Endodermal cell (in vitro differentiated cells): ENCODE results near the gene MAP2K5. TPM values are rescaled to one million over a fixed set of nuclear protein-coding genes. Genes with fewer than 3 reads are reported as not detected.

Source experiments
- DNase-seq: peaks from one replicate; pipeline ENCODE4 v3.0.0-alpha.2; 2017
- H3K27ac ChIP-seq: 2 replicates; pipeline ENCODE4 v1.5.1; 2013; ENCODE audit warnings: mild to moderate bottlenecking, low read depth, low read length, moderate library complexity
- H3K27me3 ChIP-seq: 2 replicates; pipeline ENCODE4 v1.6.1; 2013; ENCODE audit warnings: mild to moderate bottlenecking, low read length, moderate library complexity; ENCODE audit not compliant: insufficient read depth, control insufficient read depth, poor library complexity, severe bottlenecking
- H3K36me3 ChIP-seq: 2 replicates; pipeline ENCODE4 v1.7.0; 2013; ENCODE audit warnings: mild to moderate bottlenecking, low read length, moderate library complexity; ENCODE audit not compliant: control insufficient read depth, insufficient read depth
- H3K4me1 ChIP-seq: one replicate; pipeline ENCODE4 v1.7.0; 2013; ENCODE audit warnings: low read length; ENCODE audit not compliant: control insufficient read depth, insufficient read depth
- H3K4me3 ChIP-seq: 2 replicates; pipeline ENCODE4 v1.5.1; 2013; ENCODE audit warnings: mild to moderate bottlenecking, low read length, moderate library complexity
- H3K9ac ChIP-seq: 2 replicates; pipeline ENCODE4 v1.6.1; 2013; ENCODE audit warnings: mild to moderate bottlenecking, low read length, moderate library complexity; ENCODE audit not compliant: poor library complexity, severe bottlenecking; ENCODE audit errors: extremely low read depth
- H3K9me3 ChIP-seq: 2 replicates; pipeline ENCODE4 v1.6.1; 2013; ENCODE audit warnings: mild to moderate bottlenecking, low read length, moderate library complexity; ENCODE audit not compliant: control insufficient read depth
- H3K27ac Mint-ChIP-seq: 2 replicates; pipeline ENCODE4 v1.8.0; 2020; ENCODE audit warnings: mixed read lengths
- H3K27me3 Mint-ChIP-seq: 2 replicates; pipeline ENCODE4 v1.8.0; 2021; ENCODE audit warnings: mild to moderate bottlenecking, mixed read lengths; ENCODE audit not compliant: insufficient read depth
- H3K36me3 Mint-ChIP-seq: 2 replicates; pipeline ENCODE4 v1.8.0; 2020; ENCODE audit warnings: low read depth, mixed read lengths
- H3K4me1 Mint-ChIP-seq: 2 replicates; pipeline ENCODE4 v1.8.0; 2020; ENCODE audit warnings: mixed read lengths
- H3K4me3 Mint-ChIP-seq: 2 replicates; pipeline ENCODE4 v1.8.0; 2020; ENCODE audit warnings: mild to moderate bottlenecking, moderate library complexity, mixed read lengths
- H3K9me3 Mint-ChIP-seq: 2 replicates; pipeline ENCODE4 v1.8.0; 2020; ENCODE audit warnings: mild to moderate bottlenecking, mixed read lengths
- CTCF ChIP-seq: fragments of 200-600 bp; sonication (generic); conservative IDR thresholded peaks from 2 replicates; pipeline ENCODE4 v1.5.0; 2021; ENCODE audit warnings: antibody characterized with exemption, mild to moderate bottlenecking
- WGBS, 2 experiments: methylation state at CpG; one replicate each; pipeline versions ENCODE4 v1.1.5 to v1.1.7; 2013; ENCODE audit warnings: missing lambda C conversion rate in 2 of 2, mixed read lengths in 1 of 2; ENCODE audit not compliant: insufficient coverage in 1 of 2, insufficient read length in 1 of 2; 5-methylcytosine and 5-hydroxymethylcytosine counted together
- total RNA-seq, 2 donors: library from RNA; stranded (reverse); fragmentation: NEBNext Ultra II Directional in 1 of 2; extraction: Animal tissue kit (Norgen Biotek cat#: 25700) in 1 of 2; gene quantifications; 2 replicates in 1 of 2; 3 replicates in 1 of 2; pipeline ENCODE4 v1.2.1, GENCODE V29; 2021

MAP2K5 gene
- total RNA-seq, 2 donors from 2014 or later: 17.1 to 26.7 TPM

DNA sequence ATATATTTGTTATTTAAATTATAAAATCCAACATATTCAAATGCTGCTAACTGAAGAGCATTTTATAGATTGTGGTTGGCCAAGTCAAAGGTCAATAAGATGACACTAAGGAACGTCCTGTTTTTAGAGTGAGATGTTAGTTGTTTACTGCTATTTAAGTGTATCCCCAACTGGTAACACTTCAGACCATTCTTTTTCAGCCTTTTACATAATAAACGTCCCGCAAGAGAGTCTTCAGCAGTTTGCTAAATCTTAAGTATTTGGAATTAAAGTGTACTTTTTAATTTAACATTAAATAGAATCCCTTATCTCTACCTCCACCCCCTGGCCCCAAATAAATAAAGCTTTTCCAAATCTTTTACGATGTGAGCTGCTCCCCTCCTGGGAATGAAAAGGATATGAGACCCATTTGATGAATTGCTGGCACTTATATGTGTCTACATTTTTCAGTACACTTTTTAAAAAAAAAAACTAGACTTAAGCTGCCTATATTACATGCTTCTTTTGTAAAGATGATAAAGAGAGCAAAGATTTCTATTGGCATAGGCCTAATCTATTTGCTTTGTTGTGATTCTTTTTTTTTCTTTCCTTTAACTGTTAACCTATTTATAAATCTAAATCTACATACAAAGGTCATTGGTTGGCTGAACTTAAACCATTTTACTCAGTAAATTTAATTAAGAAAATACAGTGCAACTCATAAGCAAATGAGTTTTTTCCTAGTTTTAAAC, 181.0 kb downstream of the MAP2K5 start:
- Mint-ChIP-seq H3K27me3 (peaks cover 5% of the 10 kb centered on the region), H3K36me3 (no peaks in the 10 kb centered on the region), H3K9me3 (no peaks in the 10 kb centered on the region), H3K27ac (no peak overlapping the region), H3K4me1 (peaks cover 19% of the 10 kb centered on the region), H3K4me3 (no peak overlapping the region)
- TF ChIP-seq CTCF: no peak
- no peak for DNase-seq
- no peak overlapping the region for H3K27ac ChIP-seq
- no peak overlapping the region for H3K9ac ChIP-seq
- WGBS, 2 experiments: 80 to 83% methylated on average over 1 to 2 of the region's 4 CpGs
- H3K9me3 ChIP-seq: no peaks in the 10 kb centered on the region
- H3K36me3 ChIP-seq: no peaks in the 10 kb centered on the region
- H3K27me3 ChIP-seq: no peaks in the 10 kb centered on the region
- no peak overlapping the region for H3K4me3 ChIP-seq
- no peaks in the 10 kb centered on the region for H3K4me1 ChIP-seq

DNA sequence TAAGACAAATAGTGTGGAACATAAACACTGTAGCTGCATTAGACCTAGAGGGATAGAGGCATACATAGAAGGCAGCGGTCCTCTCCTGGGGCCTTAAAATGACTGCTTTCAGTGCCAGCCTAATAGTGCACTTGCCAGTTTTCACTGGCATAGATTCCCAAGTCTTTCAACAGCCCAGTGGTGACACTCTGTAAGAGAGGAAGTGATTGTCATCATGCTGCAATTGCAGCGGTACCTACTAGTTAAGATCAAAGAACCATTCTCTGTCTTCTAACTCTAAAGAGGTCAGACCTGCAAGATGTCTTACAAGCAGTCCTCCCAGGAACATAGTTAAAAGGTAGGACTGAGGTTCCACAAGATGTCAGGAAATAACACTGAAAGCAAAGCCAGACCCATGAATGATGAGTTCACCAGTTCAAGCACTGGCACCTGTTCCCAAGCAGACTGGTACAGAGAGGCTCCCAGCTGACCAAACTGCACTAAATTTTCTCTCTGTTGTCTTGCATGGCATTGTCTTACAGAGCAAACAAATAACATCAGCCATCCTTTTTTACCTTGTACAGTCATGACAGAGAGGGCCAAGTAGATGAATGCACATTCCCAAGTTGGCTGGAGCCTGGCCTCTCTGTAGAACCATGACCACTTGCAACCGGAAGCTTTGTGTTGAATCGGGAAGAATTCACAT, 182.3 kb downstream of the MAP2K5 start:
- WGBS, 2 experiments: 97 to 100% methylated on average over 3 to 4 of the region's 4 CpGs
- no peak overlapping the region for H3K9ac ChIP-seq
- H3K4me3 ChIP-seq: no peak overlapping the region
- H3K36me3 ChIP-seq: no peaks in the 10 kb centered on the region
- DNase-seq: no peak
- H3K4me3 Mint-ChIP-seq: no peak overlapping the region
- H3K27ac Mint-ChIP-seq: no peak overlapping the region
- H3K4me1 Mint-ChIP-seq: peaks cover 19% of the 10 kb centered on the region
- H3K4me1 ChIP-seq: no peaks in the 10 kb centered on the region
- H3K9me3 Mint-ChIP-seq: no peaks in the 10 kb centered on the region
- H3K27ac ChIP-seq: no peak overlapping the region
- no peaks in the 10 kb centered on the region for H3K9me3 ChIP-seq
- no peaks in the 10 kb centered on the region for H3K27me3 ChIP-seq
- no peak for TF ChIP-seq CTCF
- no peaks in the 10 kb centered on the region for H3K36me3 Mint-ChIP-seq
- peaks cover 5% of the 10 kb centered on the region for H3K27me3 Mint-ChIP-seq

GRCh38 chr15:67730135-67730534, 187.6 kb downstream of the MAP2K5 start:
- no peak overlapping the region for H3K4me3 Mint-ChIP-seq
- no peaks in the 10 kb centered on the region for H3K36me3 ChIP-seq
- H3K9ac ChIP-seq: no peak overlapping the region
- H3K27me3 ChIP-seq: peaks cover 16% of the 10 kb centered on the region
- H3K36me3 Mint-ChIP-seq: no peaks in the 10 kb centered on the region
- H3K9me3 ChIP-seq: no peaks in the 10 kb centered on the region
- H3K27ac ChIP-seq: no peak overlapping the region
- H3K4me1 ChIP-seq: no peaks in the 10 kb centered on the region
- no peak for DNase-seq
- peaks cover 24% of the 10 kb centered on the region for H3K4me1 Mint-ChIP-seq
- H3K9me3 Mint-ChIP-seq: no peaks in the 10 kb centered on the region
- peaks cover 2% of the 10 kb centered on the region for H3K27me3 Mint-ChIP-seq
- no peak overlapping the region for H3K4me3 ChIP-seq
- H3K27ac Mint-ChIP-seq: no peak overlapping the region
- no peak for TF ChIP-seq CTCF
- 93 to 100% methylated on average over 1 of the region's 1 CpG for WGBS, 2 experiments
